ENCODE results near the gene PYGO2.
A peak's percentile ranks its signal among the peaks of the same experiment; 100 is the strongest.

The PYGO2 gene

GRCh38 chr1:154983776-154984466 lies 22.3 kb upstream of the PYGO2 start:
- peaks cover 10% of the 10 kb centered on the region for H3K4me1 ChIP-seq (ENCODE audit: insufficient read depth, low read length, poor library complexity, severe bottlenecking)
- TF ChIP-seq, protein P1, sequence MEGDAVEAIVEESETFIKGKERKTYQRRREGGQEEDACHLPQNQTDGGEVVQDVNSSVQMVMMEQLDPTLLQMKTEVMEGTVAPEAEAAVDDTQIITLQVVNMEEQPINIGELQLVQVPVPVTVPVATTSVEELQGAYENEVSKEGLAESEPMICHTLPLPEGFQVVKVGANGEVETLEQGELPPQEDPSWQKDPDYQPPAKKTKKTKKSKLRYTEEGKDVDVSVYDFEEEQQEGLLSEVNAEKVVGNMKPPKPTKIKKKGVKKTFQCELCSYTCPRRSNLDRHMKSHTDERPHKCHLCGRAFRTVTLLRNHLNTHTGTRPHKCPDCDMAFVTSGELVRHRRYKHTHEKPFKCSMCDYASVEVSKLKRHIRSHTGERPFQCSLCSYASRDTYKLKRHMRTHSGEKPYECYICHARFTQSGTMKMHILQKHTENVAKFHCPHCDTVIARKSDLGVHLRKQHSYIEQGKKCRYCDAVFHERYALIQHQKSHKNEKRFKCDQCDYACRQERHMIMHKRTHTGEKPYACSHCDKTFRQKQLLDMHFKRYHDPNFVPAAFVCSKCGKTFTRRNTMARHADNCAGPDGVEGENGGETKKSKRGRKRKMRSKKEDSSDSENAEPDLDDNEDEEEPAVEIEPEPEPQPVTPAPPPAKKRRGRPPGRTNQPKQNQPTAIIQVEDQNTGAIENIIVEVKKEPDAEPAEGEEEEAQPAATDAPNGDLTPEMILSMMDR (conservative IDR thresholded peaks at IDR 0.05; ENCODE audit: low read length) = peak; percentile 29
- no peak for TF ChIP-seq EZH2phosphoT487 (IDR thresholded peaks at IDR 0.05; ENCODE audit: borderline replicate concordance)
- peak overlapping the region; percentile 89 for H3K4me2 ChIP-seq (ENCODE audit: low read depth, low read length, poor library complexity, severe bottlenecking)
- no peaks in the 10 kb centered on the region for H3K9me3 ChIP-seq (ENCODE audit: insufficient read depth, low read depth, low read length)
- peaks cover 9% of the 10 kb centered on the region; the same call in 1 of the 2 replicates for H3K36me3 ChIP-seq (ENCODE audit: insufficient read depth, low read length)
- H2AFZ ChIP-seq (ENCODE audit: low read length) = no peak overlapping the region
- peaks cover 9% of the 10 kb centered on the region; the same call in 1 of the 2 replicates for H3F3A ChIP-seq (ENCODE audit: low read depth)
- H3K4me3 ChIP-seq (ENCODE audit: low read length, poor library complexity, severe bottlenecking) = peak overlapping the region; percentile 86
- peaks cover 2% of the 10 kb centered on the region for H4K20me1 ChIP-seq (ENCODE audit: insufficient read depth, low read length, poor library complexity, severe bottlenecking)
- peaks cover 69% of the 10 kb centered on the region for H3K79me2 ChIP-seq (ENCODE audit: insufficient read depth, low read length)
- no peaks in the 10 kb centered on the region for H3K9me2 ChIP-seq (replicated peaks; ENCODE audit: low read depth, low read length)
- H3K27me3 ChIP-seq (ENCODE audit: insufficient read depth, low read length, poor library complexity, severe bottlenecking) = no peaks in the 10 kb centered on the region
- peak overlapping the region; percentile 89 for H3K9ac ChIP-seq (ENCODE audit: low read depth, low read length, poor library complexity, severe bottlenecking)

GRCh38 chr1:154982897-154983648 lies 21.5 kb upstream of the PYGO2 start, which contains the start of gene FLAD1:
TSS of gene FLAD1 (plus strand) at chr1:154983344. CDS start at chr1:154983695, 351 bp downstream.
- Histone ChIP-seq H2AFZ (ENCODE audit: low read length) (peak within 1 kb of the TSS; percentile 77), H3K79me2 (ENCODE audit: insufficient read depth, low read length) (peaks cover 74% of the 10 kb centered on the region)

DNA sequence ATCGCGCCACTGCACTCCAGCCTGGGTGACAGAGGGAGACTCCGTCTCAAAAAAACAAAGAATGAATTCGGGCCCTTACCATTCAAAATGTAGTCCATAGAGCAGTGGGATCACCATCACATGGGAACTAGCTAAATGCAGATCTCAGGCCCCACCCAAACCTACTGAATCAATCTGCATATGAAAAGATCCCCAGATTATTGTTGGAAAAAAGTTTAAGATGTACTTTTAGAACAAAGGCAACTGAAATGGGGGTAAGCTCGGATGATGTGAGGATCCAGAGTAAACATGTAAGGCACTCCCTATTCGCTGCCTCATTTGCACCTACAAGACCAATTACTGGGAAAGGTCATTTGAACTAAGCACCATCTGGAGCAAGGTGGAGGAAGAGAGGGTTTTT lies 20.8 kb upstream of the PYGO2 start:
- Histone ChIP-seq H3F3A (ENCODE audit: low read depth) (peaks cover 9% of the 10 kb centered on the region; the same call in 1 of the 2 replicates), H3K9ac (ENCODE audit: low read depth, low read length, poor library complexity, severe bottlenecking) (peak overlapping the region; percentile 89), H3K9me2 (replicated peaks; ENCODE audit: low read depth, low read length) (no peaks in the 10 kb centered on the region), H4K20me1 (ENCODE audit: insufficient read depth, low read length, poor library complexity, severe bottlenecking) (peaks cover 14% of the 10 kb centered on the region), H3K4me1 (ENCODE audit: insufficient read depth, low read length, poor library complexity, severe bottlenecking) (peaks cover 18% of the 10 kb centered on the region), H3K36me3 (ENCODE audit: insufficient read depth, low read length) (peaks cover 18% of the 10 kb centered on the region; the same call in 1 of the 2 replicates), H3K27me3 (ENCODE audit: insufficient read depth, low read length, poor library complexity, severe bottlenecking) (no peaks in the 10 kb centered on the region), H3K4me3 (ENCODE audit: low read length, poor library complexity, severe bottlenecking) (peak overlapping the region; percentile 86), H3K4me2 (ENCODE audit: low read depth, low read length, poor library complexity, severe bottlenecking) (peak overlapping the region; percentile 89), H3K9me3 (ENCODE audit: insufficient read depth, low read depth, low read length) (no peaks in the 10 kb centered on the region), H3K79me2 (ENCODE audit: insufficient read depth, low read length) (peaks cover 79% of the 10 kb centered on the region), H2AFZ (ENCODE audit: low read length) (peak overlapping the region; percentile 77; the same call in 1 of the 2 replicates)
- TF ChIP-seq EZH2phosphoT487 (IDR thresholded peaks at IDR 0.05; ENCODE audit: borderline replicate concordance) = no peak
- TF ChIP-seq, protein P1 (conservative IDR thresholded peaks at IDR 0.05; ENCODE audit: low read length) = no peak

More at GRCh38 chr1:154982897-154983648, 21.5 kb upstream of the PYGO2 start, which contains the start of gene FLAD1:
- TF ChIP-seq, protein P1 (conservative IDR thresholded peaks at IDR 0.05; ENCODE audit: low read length) = no peak
- no peak for TF ChIP-seq EZH2phosphoT487 (IDR thresholded peaks at IDR 0.05; ENCODE audit: borderline replicate concordance)
- peak within 1 kb of the TSS; percentile 86 for H3K4me3 ChIP-seq (ENCODE audit: low read length, poor library complexity, severe bottlenecking)
- H3K9me2 ChIP-seq (replicated peaks; ENCODE audit: low read depth, low read length) = no peaks in the 10 kb centered on the region
- peak within 1 kb of the TSS; percentile 89 for H3K4me2 ChIP-seq (ENCODE audit: low read depth, low read length, poor library complexity, severe bottlenecking)
- peaks cover 9% of the 10 kb centered on the region; the same call in 1 of the 2 replicates for H3F3A ChIP-seq (ENCODE audit: low read depth)
- H3K9me3 ChIP-seq (ENCODE audit: insufficient read depth, low read depth, low read length) = no peaks in the 10 kb centered on the region
- H4K20me1 ChIP-seq (ENCODE audit: insufficient read depth, low read length, poor library complexity, severe bottlenecking) = peaks cover 6% of the 10 kb centered on the region
- peaks cover 14% of the 10 kb centered on the region; the same call in 1 of the 2 replicates for H3K36me3 ChIP-seq (ENCODE audit: insufficient read depth, low read length)
- peaks cover 11% of the 10 kb centered on the region for H3K4me1 ChIP-seq (ENCODE audit: insufficient read depth, low read length, poor library complexity, severe bottlenecking)
- H3K27me3 ChIP-seq (ENCODE audit: insufficient read depth, low read length, poor library complexity, severe bottlenecking) = no peaks in the 10 kb centered on the region
- peak within 1 kb of the TSS; percentile 89 for H3K9ac ChIP-seq (ENCODE audit: low read depth, low read length, poor library complexity, severe bottlenecking)
